NCI-H510A treated with DMSO at 0.1 percent for 48 hours (cell line): ENCODE data around the gene RARB.

Experiments
- DNase-seq: peaks from one replicate; lab custom pipeline; 2025; lab: John Stamatoyannopoulos, UW

The RARB gene

GRCh38 chr3:25472731-25473130 is 44.7 kb downstream of the RARB start:
- no peak for DNase-seq

- DNase-seq: no peak
Observed at GRCh38 chr3:25473246-25473645, 45.2 kb downstream of the RARB start.

- DNase-seq: no peak
Observed at GRCh38 chr3:25474052-25474451, 46.0 kb downstream of the RARB start.

GRCh38 chr3:25476639-25477038 is 48.6 kb downstream of the RARB start:
- DNase-seq: no peak

- no peak for DNase-seq
Observed at GRCh38 chr3:25478211-25478757, 50.2 kb downstream of the RARB start.

GRCh38 chr3:25478964-25479726 is 51.1 kb downstream of the RARB start:
- no peak for DNase-seq

- no peak for DNase-seq
Observed at GRCh38 chr3:25479727-25480010, 51.6 kb downstream of the RARB start.

- DNase-seq: no peak
Observed at GRCh38 chr3:25480811-25481210, 52.7 kb downstream of the RARB start.

GRCh38 chr3:25481386-25481785 is 53.3 kb downstream of the RARB start:
- no peak for DNase-seq

GRCh38 chr3:25483456-25483855 is 55.4 kb downstream of the RARB start:
- no peak for DNase-seq

- DNase-seq: no peak
Observed at GRCh38 chr3:25485673-25486072, 57.6 kb downstream of the RARB start.

GRCh38 chr3:25486932-25487331 is 58.9 kb downstream of the RARB start:
- DNase-seq: no peak

- DNase-seq: no peak
Observed at GRCh38 chr3:25489858-25490593, 62.0 kb downstream of the RARB start.

- no peak for DNase-seq
Observed at GRCh38 chr3:25493246-25493645, 65.2 kb downstream of the RARB start.

GRCh38 chr3:25493786-25494185 is 65.7 kb downstream of the RARB start:
- DNase-seq: no peak

GRCh38 chr3:25495304-25495703 is 67.2 kb downstream of the RARB start:
- no peak for DNase-seq

GRCh38 chr3:25495726-25496253 is 67.7 kb downstream of the RARB start:
- DNase-seq: no peak

GRCh38 chr3:25497096-25497495 is 69.0 kb downstream of the RARB start:
- DNase-seq: no peak

GRCh38 chr3:25500706-25501210 is 72.7 kb downstream of the RARB start:
- no peak for DNase-seq

- no peak for DNase-seq
Observed at GRCh38 chr3:25502233-25502632, 74.2 kb downstream of the RARB start.

- no peak for DNase-seq
Observed at GRCh38 chr3:25503898-25504301, 75.8 kb downstream of the RARB start.

GRCh38 chr3:25505581-25505980 is 77.5 kb downstream of the RARB start:
- no peak for DNase-seq

GRCh38 chr3:25507811-25508210 is 79.7 kb downstream of the RARB start:
- no peak for DNase-seq
